22Rv1 (cell line): ENCODE measurements around the gene NDUFS6.

Experiments used
- ZFX ChIP-seq: fragments of 450-650 bp; IDR thresholded peaks from 2 replicates; pipeline ENCODE4 v1.6.1; 2017; ENCODE audit warnings: antibody characterized with exemption, borderline replicate concordance
- TF ChIP-seq, protein P1 (sequence below): fragments of 450-650 bp; IDR thresholded peaks from 2 replicates; pipeline ENCODE4 v1.5.1; 2017; ENCODE audit warnings: mild to moderate bottlenecking

DNA sequence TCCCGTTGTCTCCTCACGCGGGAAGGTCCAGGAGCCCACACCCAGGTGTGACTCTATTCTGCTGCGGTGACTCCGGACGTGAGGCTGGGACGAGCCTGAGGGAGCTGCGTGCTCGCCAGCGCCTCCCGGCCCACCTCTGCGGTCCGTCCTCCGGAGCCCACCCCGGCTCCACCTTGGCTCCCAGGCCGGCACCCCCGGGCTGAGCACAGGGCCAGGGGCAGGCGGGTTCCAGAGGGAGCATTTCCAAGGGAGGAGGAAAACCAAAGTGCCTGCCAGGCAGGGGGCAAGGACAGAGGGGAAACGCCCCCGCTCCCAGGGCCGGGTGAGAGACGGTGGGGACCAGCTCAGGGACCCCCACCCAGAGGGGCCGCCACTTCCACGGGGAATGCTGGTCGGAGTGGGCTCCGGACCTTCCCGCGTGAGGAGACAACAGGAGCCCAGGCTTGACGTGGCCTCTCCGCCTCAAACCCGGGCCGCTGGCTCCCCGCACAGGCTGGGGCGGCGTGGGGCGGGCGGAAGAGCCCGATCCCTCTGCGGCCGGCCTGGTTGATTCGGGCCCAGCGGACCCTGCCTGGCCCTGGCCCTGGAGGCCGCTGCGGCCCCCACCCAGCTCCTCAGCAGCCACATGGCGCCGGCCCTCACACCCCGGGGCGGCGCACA is 55.5 kb downstream of the NDUFS6 start:
- TF ChIP-seq, protein P1, sequence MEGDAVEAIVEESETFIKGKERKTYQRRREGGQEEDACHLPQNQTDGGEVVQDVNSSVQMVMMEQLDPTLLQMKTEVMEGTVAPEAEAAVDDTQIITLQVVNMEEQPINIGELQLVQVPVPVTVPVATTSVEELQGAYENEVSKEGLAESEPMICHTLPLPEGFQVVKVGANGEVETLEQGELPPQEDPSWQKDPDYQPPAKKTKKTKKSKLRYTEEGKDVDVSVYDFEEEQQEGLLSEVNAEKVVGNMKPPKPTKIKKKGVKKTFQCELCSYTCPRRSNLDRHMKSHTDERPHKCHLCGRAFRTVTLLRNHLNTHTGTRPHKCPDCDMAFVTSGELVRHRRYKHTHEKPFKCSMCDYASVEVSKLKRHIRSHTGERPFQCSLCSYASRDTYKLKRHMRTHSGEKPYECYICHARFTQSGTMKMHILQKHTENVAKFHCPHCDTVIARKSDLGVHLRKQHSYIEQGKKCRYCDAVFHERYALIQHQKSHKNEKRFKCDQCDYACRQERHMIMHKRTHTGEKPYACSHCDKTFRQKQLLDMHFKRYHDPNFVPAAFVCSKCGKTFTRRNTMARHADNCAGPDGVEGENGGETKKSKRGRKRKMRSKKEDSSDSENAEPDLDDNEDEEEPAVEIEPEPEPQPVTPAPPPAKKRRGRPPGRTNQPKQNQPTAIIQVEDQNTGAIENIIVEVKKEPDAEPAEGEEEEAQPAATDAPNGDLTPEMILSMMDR = no peak
- TF ChIP-seq ZFX = no peak
